ENCODE results near the gene GAL3ST2.

Gene GAL3ST2

DNA sequence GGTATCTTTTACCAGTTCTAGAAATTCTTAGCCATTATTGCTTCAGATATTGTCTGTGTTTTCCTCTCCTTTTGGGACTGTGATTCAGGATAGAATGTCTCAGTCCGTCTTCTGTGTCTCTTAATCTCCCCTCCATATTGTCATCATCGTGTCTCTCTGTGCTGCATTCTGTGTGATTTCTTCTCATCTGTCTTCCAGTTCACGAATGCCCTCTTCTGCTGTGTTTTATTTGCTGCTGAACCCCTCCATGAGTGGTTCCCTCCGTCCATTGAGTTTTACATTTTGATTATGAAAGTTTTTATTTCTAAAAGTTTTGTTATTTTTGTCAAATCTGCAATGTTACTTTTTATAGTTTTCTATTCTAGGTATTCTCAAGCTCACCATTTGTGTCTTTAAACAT, 30.5 kb upstream of the GAL3ST2 start:
- H3K4me3 ChIP-seq (ENCODE audit: low read depth, low read length) = no peak overlapping the region
- TF ChIP-seq, protein P1, sequence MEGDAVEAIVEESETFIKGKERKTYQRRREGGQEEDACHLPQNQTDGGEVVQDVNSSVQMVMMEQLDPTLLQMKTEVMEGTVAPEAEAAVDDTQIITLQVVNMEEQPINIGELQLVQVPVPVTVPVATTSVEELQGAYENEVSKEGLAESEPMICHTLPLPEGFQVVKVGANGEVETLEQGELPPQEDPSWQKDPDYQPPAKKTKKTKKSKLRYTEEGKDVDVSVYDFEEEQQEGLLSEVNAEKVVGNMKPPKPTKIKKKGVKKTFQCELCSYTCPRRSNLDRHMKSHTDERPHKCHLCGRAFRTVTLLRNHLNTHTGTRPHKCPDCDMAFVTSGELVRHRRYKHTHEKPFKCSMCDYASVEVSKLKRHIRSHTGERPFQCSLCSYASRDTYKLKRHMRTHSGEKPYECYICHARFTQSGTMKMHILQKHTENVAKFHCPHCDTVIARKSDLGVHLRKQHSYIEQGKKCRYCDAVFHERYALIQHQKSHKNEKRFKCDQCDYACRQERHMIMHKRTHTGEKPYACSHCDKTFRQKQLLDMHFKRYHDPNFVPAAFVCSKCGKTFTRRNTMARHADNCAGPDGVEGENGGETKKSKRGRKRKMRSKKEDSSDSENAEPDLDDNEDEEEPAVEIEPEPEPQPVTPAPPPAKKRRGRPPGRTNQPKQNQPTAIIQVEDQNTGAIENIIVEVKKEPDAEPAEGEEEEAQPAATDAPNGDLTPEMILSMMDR (IDR thresholded peaks at IDR 0.05; ENCODE audit: low read depth, low read length, missing control alignments) = no peak
- no peak for DNase-seq (ENCODE audit: low read depth)

DNA sequence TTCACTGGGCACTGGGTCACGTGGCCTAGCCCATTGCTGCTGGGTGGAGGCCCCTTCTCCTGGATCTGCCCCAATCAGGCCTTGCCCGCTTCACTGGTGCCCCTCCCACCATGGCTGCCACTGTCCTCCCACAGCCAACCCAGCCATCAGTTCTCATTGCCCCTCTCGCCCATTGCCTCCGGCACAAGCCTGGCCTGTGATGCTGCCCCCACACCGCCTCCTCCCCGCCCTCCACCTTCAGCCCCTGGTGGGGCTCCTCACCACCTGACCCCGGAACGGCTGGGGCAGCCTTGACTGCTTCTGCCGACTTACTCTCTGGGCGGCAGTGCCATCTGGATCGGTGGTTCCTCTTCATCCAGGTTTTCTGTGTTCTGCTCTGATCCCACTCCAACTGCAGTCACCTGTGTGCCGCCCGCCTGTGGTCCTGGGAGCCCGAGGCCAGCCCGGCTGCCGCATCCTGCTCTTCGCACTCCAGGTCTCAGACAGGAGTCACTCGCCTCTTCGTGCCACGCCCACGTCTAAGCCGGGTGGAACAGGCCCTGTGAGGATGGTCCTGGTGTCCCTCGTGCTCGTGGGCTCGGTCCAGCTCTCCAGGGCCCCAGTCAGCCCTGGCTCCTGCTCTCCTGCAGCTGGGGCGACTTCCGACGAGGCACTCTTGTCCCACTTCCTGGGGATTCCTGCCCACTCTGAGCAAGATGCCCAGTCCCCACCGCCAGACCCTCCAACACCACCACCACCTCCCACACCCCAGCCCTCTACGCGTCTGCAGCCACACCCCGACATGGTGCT, 28.0 kb upstream of the GAL3ST2 start:
- H3K4me3 ChIP-seq (ENCODE audit: low read depth, low read length) = no peak overlapping the region
- TF ChIP-seq, protein P1 (IDR thresholded peaks at IDR 0.05; ENCODE audit: low read depth, low read length, missing control alignments) = no peak
- DNase-seq (ENCODE audit: low read depth) = no peak

DNA sequence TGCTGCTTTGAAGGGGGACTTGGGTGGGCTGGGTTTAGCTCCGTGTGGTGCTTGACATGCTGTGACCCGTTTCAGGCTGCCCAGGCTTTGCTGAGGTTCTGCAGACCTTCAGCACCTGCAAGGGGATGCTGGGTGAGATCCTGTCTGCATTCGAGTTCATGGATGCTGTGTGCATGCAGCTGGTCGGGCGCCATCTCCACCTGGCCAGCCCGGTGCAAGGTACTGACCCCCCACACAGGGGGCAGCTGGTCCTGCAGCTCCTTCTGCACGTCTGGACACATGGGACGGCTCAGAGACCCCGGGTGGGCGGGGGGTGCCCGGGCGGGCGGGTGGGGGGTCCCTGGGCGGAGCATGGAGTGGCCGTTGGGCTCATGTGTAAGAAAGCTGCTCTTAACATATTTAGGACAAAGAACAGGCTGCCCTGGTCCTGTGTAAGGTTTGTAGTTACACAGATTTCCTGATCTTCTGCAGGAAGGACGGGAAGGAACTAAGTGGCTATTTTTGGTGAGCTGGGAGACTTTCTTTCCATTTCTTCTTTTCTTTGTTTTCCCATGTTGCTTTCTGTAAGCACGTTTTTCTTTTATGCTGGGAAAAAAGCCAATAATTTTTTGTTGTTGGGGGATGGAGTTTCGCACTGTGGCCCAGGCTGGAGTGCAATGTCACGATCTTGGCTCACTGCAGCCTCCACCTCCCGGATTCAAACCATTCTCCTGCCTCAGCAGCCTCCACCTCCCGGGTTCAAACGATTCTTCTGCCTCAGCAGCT, 26.4 kb upstream of the GAL3ST2 start:
- TF ChIP-seq, protein P1 (IDR thresholded peaks at IDR 0.05; ENCODE audit: low read depth, low read length, missing control alignments) = no peak
- DNase-seq (ENCODE audit: low read depth) = no peak
- H3K4me3 ChIP-seq (ENCODE audit: low read depth, low read length) = no peak overlapping the region

DNA sequence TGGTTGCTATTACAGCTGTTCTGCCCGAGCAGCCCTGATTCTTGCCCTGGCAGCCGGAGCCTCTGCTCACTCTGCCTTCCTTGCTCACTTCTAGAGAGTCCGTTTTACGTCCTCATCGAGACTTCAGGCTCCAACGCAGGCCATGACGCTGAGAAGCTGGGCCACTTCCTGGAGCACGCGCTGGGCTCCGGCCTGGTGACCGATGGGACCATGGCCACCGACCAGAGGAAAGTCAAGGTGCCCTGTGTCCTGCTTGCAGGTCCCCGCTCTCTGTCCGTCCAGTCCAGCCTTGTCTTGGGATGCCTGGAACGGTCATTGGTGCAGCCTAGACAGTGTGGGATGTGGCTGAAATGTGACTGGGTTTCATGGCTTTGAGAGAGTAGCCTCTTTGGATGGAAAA, 25.5 kb upstream of the GAL3ST2 start:
- no peak for DNase-seq (ENCODE audit: low read depth)
- TF ChIP-seq, protein P1 (IDR thresholded peaks at IDR 0.05; ENCODE audit: low read depth, low read length, missing control alignments) = no peak
- no peak overlapping the region for H3K4me3 ChIP-seq (ENCODE audit: low read depth, low read length)

DNA sequence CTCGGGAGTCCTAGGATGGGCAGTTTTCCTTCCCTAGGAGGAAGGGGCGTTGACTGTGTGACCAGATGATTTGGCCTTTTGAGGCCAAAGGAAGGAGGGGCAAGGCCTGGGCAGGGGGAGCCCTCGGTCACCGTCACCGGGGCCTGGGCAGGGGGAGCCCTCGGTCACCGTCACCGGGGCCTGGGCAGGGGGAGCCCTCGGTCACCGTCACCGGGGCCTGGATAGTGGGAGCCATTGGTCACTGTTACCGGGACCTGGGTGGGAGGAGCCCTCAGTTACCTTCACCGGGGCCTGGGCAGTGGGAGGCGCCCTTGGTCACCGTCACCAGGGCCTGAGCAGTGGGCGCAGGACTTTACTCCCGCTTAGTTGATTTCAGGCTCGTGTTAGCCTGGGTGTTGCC, 24.8 kb upstream of the GAL3ST2 start:
- no peak overlapping the region for H3K4me3 ChIP-seq (ENCODE audit: low read depth, low read length)
- TF ChIP-seq, protein P1 (IDR thresholded peaks at IDR 0.05; ENCODE audit: low read depth, low read length, missing control alignments) = no peak
- no peak for DNase-seq (ENCODE audit: low read depth)

DNA sequence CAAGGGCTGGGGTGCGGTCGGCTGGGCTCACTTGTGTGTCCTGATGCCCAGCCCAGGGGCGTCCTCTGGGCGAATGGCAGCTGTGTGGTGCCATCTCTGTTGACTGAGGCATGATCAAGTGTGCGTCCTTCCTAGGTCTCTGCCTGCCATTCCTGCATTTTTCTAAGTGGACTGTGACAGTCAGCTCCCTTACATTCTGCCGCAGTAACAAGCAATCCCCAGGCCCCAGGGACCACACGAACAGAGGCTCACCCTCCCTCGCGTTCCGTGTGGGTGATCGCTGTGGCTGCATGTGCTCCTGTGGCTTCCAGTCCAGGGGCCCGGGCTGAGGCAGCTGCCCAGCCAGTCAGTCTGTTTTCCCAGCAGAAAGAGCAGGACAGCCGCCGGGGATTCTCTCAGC, 24.4 kb upstream of the GAL3ST2 start:
- no peak for DNase-seq (ENCODE audit: low read depth)
- TF ChIP-seq, protein P1 (IDR thresholded peaks at IDR 0.05; ENCODE audit: low read depth, low read length, missing control alignments) = no peak
- H3K4me3 ChIP-seq (ENCODE audit: low read depth, low read length) = no peak overlapping the region

Data from GM12864 (cell line).